Skin epidermis (tissue), 12 donors: Measurements from ENCODE around the gene DTNBP1.

ENCODE experiments used
- H3K27ac ChIP-seq, 21 experiments: fragments of 200-600 bp; sonication (generic) in 11 of 21; one replicate each; pipeline ENCODE4 v1.5.0; 2020; ENCODE audit warnings: mild to moderate bottlenecking in 3 of 21, inconsistent platforms in 2 of 21, moderate library complexity in 2 of 21
- H3K4me3 ChIP-seq, 7 experiments: fragments of 200-600 bp; sonication (generic) in 2 of 7; one replicate each; pipeline ENCODE4 v1.5.0; 2020; ENCODE audit warnings: inconsistent platforms in 2 of 7, mild to moderate bottlenecking in 2 of 7, moderate library complexity in 1 of 7

Gene DTNBP1

DNA sequence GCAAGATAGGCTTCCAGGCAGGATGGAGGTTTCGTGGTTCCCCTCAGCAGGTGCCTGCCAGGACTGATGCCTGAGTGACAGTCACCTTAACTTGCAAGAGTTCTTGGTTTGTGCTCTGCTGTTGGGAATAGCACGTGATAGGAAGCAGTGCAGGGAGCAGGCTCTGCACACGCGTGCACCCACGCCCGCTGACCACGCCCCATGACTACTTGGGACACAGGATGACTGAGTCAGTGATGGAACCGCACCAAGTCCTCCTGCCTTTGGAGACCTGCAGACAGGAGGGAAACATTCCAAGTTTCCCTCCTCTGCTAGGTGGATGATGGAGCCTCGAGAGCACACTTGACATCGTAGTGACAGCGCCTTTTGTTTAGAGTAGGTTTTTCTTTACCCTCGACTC, 164.2 kb downstream of the DTNBP1 start:
- Histone ChIP-seq H3K4me3 (no peak overlapping the region), H3K27ac (no peak overlapping the region)

DNA sequence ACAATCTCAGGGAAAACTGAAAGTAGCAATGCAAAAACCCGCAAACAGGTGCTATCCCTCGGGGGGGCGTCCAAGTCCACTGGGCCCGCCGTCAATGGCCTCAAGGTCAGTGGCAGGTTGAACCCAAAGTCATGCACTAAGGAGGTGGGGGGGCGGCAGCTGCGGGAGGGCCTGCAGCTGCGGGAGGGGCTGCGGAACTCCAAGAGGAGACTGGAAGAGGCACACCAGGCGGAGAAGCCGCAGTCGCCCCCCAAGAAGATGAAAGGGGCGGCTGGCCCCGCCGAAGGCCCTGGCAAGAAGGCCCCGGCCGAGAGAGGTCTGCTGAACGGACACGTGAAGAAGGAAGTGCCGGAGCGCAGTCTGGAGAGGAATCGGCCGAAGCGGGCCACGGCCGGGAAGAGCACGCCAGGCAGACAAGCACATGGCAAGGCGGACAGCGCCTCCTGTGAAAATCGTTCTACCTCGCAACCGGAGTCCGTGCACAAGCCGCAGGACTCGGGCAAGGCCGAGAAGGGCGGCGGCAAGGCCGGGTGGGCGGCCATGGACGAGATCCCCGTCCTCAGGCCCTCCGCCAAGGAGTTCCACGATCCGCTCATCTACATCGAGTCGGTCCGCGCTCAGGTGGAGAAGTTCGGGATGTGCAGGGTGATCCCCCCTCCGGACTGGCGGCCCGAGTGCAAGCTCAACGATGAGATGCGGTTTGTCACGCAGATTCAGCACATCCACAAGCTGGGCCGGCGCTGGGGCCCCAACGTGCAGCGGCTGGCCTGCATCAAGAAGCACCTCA, 166.3 kb downstream of the DTNBP1 start:
- Histone ChIP-seq H3K4me3 (no peak overlapping the region), H3K27ac (no peak overlapping the region)

DNA sequence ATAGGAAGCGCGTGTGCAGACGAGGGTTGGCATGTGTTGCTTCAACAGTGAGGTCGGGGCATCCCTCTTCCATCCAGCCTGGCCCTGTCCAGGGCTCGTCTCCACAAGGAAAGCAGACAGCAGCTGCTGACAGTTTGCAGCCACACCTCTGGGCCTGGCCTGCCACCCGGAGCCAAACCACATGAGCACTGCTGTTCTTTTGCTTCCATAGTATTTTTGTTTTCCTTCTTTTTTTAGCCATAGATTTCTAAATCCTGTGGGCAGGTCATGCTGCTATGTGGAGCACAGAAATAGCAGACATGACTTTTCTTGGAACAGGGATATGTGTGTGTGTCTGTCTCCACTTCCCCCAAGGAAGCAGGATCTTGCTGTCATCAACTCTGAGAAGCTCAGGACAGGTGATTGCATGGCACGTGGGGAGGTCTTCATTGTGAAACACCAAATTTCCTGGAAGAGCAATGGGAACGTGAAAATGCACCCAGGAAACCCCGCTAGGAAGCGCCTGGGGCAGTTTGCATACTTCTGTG, 167.4 kb downstream of the DTNBP1 start:
- no peak overlapping the region for H3K27ac ChIP-seq

GRCh38 chr6:15493437-15494168, 169.2 kb downstream of the DTNBP1 start:
- no peak overlapping the region for H3K27ac ChIP-seq
- H3K4me3 ChIP-seq = no peak overlapping the region

More for the DNA sequence above, 167.4 kb downstream of the DTNBP1 start:
- no peak overlapping the region for H3K4me3 ChIP-seq

DNA sequence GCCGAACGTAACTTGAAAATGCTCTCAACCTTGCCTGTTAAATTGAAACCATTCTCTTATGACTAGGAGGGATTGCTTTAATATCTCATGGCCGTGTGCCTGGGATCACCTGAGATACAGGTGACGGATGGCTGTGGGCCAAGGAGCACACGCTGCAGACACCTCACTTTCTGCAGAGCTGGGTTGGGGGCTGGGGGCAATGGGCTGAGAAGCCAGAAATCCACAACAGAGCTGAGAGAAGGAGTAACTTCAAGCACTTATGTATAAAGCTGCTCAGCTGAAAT, 170.9 kb downstream of the DTNBP1 start:
- Histone ChIP-seq H3K4me3 (no peak overlapping the region), H3K27ac (no peak overlapping the region)

GRCh38 chr6:15491255-15491985, 171.4 kb downstream of the DTNBP1 start:
- peak overlapping the region in 2 of 21 experiments; percentile 11 to 36 for H3K27ac ChIP-seq
- no peak overlapping the region for H3K4me3 ChIP-seq

GRCh38 chr6:15490242-15491100, 172.4 kb downstream of the DTNBP1 start:
- no peak overlapping the region for H3K4me3 ChIP-seq
- H3K27ac ChIP-seq = peak overlapping the region in 2 of 21 experiments; percentile 11 to 36

DNA sequence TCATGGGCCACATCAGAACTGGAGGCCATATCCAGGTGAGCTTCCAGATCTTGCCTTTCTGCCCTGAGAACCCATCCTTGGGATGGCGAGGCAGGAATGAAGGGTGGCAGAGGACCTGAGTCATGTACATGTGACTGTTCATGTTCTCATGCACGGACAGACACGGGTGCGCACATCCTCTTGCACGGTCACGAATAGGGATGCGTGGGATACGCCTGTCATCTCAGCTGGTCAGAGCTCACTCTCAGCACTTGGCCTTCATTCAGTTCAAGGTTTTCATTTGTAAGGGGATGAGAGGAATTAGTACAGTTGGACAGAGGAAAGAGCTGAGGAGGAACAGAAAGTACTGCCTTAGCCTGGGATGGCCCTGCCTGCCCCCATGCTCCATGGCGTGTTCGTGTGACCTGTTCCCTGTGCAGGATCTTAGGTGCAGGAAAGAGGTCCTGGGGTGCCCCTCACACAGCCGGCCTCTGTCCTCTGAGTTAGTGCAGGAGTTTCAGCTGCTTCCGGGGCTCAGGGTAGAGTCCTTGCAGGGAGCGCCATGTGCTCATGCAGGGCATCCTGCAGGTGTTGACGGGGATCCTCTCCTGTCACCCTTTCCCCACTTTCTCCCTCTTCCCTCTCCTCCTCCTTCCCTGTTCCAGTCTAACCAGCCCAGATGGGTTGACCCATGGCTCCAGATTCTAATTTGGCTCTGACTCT, 173.4 kb downstream of the DTNBP1 start:
- no peak overlapping the region for H3K27ac ChIP-seq
- no peak overlapping the region for H3K4me3 ChIP-seq

DNA sequence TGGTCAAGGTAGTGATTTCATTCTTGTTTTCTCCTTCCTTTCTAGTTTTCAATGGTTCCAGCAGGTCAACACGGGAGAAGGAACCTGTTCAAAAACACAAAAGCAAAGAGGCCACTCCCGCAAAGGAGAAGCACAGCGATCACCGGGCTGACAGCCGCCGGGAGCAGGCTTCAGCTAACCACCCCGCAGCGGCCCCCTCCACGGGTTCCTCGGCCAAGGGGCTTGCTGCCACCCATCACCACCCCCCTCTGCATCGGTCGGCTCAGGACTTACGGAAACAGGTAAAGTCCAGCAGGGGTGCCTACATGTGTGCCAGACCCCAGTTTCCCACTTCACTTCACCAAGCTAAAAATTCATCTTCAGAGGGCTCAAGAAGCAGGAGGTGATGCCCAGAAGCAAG, 175.6 kb downstream of the DTNBP1 start:
- H3K27ac ChIP-seq = peak overlapping the region in 1 of 21 experiments; percentile 29
- no peak overlapping the region for H3K4me3 ChIP-seq

GRCh38 chr6:15485936-15486335, 176.9 kb downstream of the DTNBP1 start:
- no peak overlapping the region for H3K27ac ChIP-seq
- H3K4me3 ChIP-seq = no peak overlapping the region

DNA sequence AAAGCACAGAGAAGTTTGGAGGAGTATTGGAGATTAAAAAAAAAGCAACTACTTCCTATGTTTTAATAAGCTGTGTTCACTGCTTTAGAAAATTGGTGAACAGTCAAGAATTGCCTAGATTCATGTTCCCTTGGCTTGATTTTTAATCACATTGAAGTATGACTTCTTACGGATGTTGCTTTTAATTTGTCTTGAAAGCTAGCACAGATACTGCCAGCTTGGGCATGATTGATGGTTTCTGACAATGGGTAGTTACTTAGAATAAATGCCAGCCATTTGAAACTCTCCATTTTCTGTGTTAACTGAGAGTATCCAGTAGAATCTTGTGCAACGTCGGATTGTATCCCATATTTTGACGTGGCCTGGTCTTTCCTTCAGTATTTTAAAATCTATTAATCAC, 178.0 kb downstream of the DTNBP1 start:
- H3K4me3 ChIP-seq = no peak overlapping the region
- no peak overlapping the region for H3K27ac ChIP-seq

DNA sequence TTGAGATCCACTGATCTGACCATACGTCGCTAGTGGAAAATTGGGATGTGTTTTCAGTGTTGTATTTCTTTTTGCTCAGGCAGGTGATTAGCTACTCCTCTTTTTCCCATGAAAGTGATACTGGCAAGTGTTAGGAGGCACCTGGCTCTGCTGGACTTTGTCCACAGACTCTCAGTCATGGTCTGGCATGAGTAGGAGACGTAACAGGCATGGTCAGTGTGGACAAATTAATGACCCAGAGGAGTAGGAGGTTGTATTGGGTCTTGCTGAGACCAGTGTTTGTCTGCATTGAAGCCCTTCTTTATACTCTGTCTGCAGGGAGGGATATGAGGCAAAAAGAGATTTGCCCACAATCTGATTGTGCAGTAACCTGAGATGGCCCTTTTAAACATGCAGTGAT, 178.7 kb downstream of the DTNBP1 start:
- Histone ChIP-seq H3K27ac (no peak overlapping the region), H3K4me3 (no peak overlapping the region)

DNA sequence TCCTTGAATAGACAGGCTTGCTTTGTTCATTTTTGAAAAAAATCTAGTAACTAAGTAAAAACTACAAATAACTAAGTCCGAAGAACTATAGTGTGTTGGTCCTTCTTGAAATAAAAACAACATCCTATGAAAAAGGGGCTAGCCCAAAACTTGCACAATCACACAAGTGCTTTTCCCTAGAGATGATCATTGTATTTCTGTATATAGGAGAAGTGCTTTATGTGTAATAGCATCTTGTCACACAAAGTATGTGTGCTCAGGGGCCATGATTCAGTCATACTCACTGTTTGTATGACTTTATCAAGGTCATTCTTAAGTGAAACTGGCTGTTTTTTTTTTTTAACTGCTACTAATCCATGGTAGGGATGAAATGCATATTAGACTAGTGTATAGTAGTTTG, 179.8 kb downstream of the DTNBP1 start:
- no peak overlapping the region for H3K27ac ChIP-seq

GRCh38 chr6:15481390-15482291, 181.2 kb downstream of the DTNBP1 start:
- Histone ChIP-seq H3K27ac (no peak overlapping the region), H3K4me3 (no peak overlapping the region)

More for the DNA sequence above, 179.8 kb downstream of the DTNBP1 start:
- H3K4me3 ChIP-seq = no peak overlapping the region

DNA sequence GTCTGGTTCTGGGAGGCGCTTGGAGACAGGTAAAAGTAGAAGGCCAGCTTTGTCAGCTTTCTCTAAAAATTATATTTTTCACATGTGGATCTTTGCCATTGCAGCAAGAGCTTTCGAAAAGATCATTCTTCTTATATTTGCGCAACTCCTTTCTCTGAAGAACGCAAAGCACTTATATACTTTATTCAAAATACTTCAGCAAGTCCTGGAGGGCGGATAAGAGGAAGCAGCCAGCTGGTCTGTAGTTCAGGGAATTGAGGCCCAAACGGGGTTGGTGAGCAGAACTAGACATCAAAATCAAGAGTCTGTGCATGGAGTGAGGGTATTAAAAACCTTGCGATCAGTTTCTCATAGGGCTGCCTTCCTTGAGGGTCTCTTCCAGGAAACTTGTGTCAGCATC, 182.3 kb downstream of the DTNBP1 start:
- H3K27ac ChIP-seq = no peak overlapping the region
- no peak overlapping the region for H3K4me3 ChIP-seq

GRCh38 chr6:15479761-15480160, 183.1 kb downstream of the DTNBP1 start:
- no peak overlapping the region for H3K27ac ChIP-seq
- no peak overlapping the region for H3K4me3 ChIP-seq

DNA sequence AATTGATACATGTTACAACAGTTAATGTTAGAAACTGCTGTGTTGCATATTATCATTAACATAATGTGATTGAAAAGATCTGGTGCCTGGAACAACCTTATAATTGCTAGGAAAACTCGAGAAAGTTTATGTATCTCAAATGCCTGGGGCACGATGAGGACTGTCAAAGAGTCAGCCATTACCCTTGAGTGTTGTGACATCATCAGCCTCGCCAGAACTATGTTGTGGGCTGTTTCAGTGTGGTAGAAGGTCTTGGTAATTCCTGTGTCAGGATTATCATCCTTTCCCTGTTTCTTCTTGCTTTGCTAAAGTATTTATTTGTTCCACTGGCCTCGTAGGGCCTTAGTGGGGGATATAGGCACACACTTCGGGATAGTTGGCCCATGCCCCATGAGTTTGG, 185.1 kb downstream of the DTNBP1 start:
- Histone ChIP-seq H3K4me3 (no peak overlapping the region), H3K27ac (no peak overlapping the region)
